Stimulated activated naive B cell treated with anti-CD40 and anti-IgM and Interleukin-4, amounts not matched to agents 10 μg/mL and 1 μg/mL and 100 μg/mL, for 72 hours (primary cell): ENCODE results near the gene SCFD2.

Source experiments
- ATAC-seq, 2 donors: fragments of 150-1000 bp; cut with Tn5 transposase; replicated peaks; 2 replicates each; pipeline ENCODE4 v1.10.0; 2021; ENCODE audit warnings: moderate library complexity in 1 of 2
- DNase-seq: peaks from one replicate; pipeline ENCODE4 v3.0.0; 2021
- H3K27ac Mint-ChIP-seq: one replicate; pipeline ENCODE4 v1.8.0; 2022; ENCODE audit warnings: mild to moderate bottlenecking, mixed read lengths
- H3K27me3 Mint-ChIP-seq, 2 donors: one replicate each; pipeline ENCODE4 v1.8.0; 2022; ENCODE audit warnings: mixed read lengths in 2 of 2
- H3K36me3 Mint-ChIP-seq, 2 donors: one replicate each; pipeline ENCODE4 v1.8.0; 2022; ENCODE audit warnings: mixed read lengths in 2 of 2, mild to moderate bottlenecking in 1 of 2
- H3K4me1 Mint-ChIP-seq, 2 donors: one replicate each; pipeline ENCODE4 v1.8.0; 2022; ENCODE audit warnings: mixed read lengths in 2 of 2, mild to moderate bottlenecking in 1 of 2
- H3K4me3 Mint-ChIP-seq, 2 donors: one replicate each; pipeline ENCODE4 v1.8.0; 2022; ENCODE audit warnings: mild to moderate bottlenecking in 2 of 2, mixed read lengths in 2 of 2, moderate library complexity in 1 of 2
- H3K9me3 Mint-ChIP-seq, 2 donors: one replicate each; pipeline ENCODE4 v1.8.0; 2022; ENCODE audit warnings: mixed read lengths in 2 of 2, mild to moderate bottlenecking in 1 of 2

Gene SCFD2

GRCh38 chr4:52824603-52825459 lies 541.0 kb downstream of the SCFD2 start:
- peaks cover 0 to 1% of the 10 kb centered on the region in 2 donors for H3K27me3 Mint-ChIP-seq
- H3K4me3 Mint-ChIP-seq: no peak overlapping the region
- no peaks in the 10 kb centered on the region for H3K4me1 Mint-ChIP-seq
- H3K36me3 Mint-ChIP-seq: no peaks in the 10 kb centered on the region
- no peak overlapping the region for H3K27ac Mint-ChIP-seq
- no peak for ATAC-seq
- H3K9me3 Mint-ChIP-seq: no peaks in the 10 kb centered on the region
- DNase-seq: no peak

- H3K4me1 Mint-ChIP-seq: no peaks in the 10 kb centered on the region
- H3K27ac Mint-ChIP-seq: no peak overlapping the region
- H3K27me3 Mint-ChIP-seq: no peaks in the 10 kb centered on the region
Measured at GRCh38 chr4:52824270-52824602, 541.6 kb downstream of the SCFD2 start.

DNA sequence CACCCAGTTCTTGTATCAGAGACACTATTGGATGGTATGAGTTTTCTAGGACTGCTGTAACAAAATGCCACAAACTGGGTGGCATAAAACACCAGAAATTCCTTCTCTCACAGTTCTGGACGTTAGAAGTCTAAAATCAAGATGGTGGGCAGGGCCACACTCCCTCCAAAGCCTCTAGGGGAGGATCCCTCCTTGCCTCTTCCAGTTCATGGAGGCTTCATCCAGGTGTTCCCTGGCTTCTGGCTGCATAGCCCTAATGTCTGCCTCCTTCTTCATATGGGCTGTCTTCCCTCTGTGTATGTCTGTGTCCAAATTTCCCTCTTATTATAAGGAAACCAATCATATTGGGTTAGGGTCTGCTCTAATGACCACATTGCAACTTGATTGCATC lies 542.2 kb downstream of the SCFD2 start:
- no peak overlapping the region for H3K4me3 Mint-ChIP-seq
- H3K4me1 Mint-ChIP-seq: no peaks in the 10 kb centered on the region
- no peaks in the 10 kb centered on the region for H3K27me3 Mint-ChIP-seq
- DNase-seq (no peak), ATAC-seq (no peak)
- H3K9me3 Mint-ChIP-seq: no peaks in the 10 kb centered on the region
- no peak overlapping the region for H3K27ac Mint-ChIP-seq
- no peaks in the 10 kb centered on the region for H3K36me3 Mint-ChIP-seq

More at GRCh38 chr4:52824270-52824602, 541.6 kb downstream of the SCFD2 start:
- no peaks in the 10 kb centered on the region for H3K9me3 Mint-ChIP-seq
- H3K36me3 Mint-ChIP-seq: no peaks in the 10 kb centered on the region
- ATAC-seq (no peak), DNase-seq (no peak)
- no peak overlapping the region for H3K4me3 Mint-ChIP-seq
